GM20431 (cell line): ENCODE data around the gene CNR2.
"Not testable (repeated sequence)": the region's sequence is repeated elsewhere in the genome, so short reads cannot be mapped to it uniquely, and the experiment has no call there.

Experiments used
- in situ Hi-C: fragments of 300-500 bp; cut with MseI, MboI; formaldehyde crosslinking; loops from one replicate; pipeline ENCODE4 v1.15.0; 2020; ENCODE audit warnings: low sequenced_read_pairs; ENCODE audit not compliant: unreplicated experiment

CNR2 gene

DNA sequence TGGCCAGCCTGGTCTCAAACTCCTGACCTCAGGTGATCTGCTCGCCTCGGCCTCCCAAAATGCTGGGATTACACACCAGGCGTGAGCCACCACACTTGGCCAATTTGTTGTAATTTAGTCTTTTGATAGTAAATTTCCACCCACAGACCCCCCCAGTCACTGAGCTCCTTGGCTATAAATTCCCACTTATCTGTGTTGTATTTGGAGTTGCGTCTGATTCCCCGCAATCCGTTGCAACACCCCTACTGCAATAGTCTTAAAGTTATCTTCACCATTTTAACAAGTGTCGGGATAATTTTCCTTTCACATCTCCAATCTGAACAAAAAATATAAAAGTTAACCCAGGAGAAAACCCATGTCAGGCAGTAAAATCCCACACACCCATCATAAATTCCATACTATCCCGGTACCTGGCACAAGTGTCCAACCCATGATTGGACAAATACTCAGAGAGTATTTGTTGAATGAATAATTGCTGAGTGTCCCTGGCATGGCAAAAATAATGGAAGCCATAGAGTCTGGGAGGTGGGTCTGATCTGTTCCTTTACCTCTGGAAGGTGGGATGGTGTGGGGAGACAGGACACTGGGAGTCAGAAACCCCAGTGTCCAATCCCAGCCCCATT is 9.3 kb upstream of the CNR2 start:
- in situ Hi-C loops, result no loop called here

DNA sequence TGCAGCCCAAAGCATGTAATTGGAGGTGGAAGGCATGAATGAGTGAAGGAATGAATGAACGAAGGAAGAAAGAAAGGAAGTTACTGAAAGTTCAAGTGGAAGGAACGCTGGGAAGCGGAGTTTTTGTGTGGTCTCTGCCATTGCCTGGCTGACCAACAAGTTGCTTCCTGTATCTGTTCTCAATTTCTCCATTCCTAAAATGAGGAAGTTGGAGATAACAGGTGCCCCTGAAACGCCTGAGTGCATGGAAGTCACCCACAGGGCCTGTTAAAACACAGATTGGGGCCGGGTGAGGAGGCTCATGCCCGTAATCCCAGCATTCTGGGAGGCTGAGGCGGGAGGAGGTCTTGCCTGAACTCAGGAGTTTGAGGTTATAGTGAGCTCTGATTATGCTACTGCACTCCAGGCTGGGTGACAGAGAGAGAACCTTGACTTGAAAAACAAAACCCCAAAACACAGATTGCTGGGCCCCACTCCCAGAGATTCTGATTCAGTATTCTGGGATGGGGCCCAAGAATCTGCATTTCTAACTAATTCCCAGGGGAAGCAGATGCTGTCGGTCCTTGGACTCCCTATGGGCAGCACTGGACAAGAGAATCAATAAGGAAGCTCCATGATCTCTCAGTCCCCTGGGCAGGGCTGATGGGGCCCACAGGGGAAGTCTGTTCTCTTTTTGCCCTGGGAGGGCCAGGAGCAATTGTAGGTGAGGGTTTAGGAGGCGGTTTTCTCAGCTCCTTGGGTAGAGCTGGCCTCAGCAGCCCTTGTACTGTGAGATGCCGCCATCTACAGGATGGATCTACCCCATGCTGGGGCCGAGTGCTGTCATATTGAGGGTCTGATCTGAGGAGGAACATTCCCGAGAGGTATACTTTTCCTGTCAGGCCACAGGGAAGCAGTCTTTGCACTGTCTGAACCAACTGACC is 3.3 kb upstream of the CNR2 start:
- in situ Hi-C loops, result loop anchor here (10.0 kb wide), 1 partner anchor 112 kb away; the partner anchor contains the start of gene GALE

GRCh38 chr1:23915466-23915865 is 2.3 kb upstream of the CNR2 start:
- in situ Hi-C loops, result loop anchor here (10.0 kb wide), 1 partner anchor 111 kb away; the partner anchor contains the start of gene GALE

- in situ Hi-C loops, result loop anchor here (10.0 kb wide), 1 partner anchor 110 kb away; the partner anchor contains the start of gene GALE
These were observed 1.8 kb upstream of the CNR2 start for GRCh38 chr1:23914921-23915320.

DNA sequence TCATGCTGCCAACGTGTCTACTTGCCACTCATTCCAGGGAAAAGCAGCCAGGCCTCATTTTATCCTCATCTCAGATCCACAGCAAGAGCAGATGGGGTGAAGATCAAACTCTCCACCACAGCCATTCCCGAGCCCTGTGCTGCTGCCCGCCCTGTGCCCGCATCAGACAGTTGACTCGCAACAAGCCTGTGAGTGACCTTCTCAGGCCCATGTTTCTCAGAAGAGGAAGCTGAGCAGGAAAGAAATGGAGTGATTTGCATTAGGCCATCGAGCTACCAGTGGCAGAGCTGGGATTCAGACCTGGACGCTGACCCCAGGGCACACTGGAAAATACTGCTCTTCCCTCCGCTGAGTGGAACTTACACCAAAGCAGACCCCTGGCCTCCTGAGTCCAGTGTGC is 1.2 kb downstream of the CNR2 start:
- in situ Hi-C loops, result loop anchor here (10.0 kb wide), 1 partner anchor 107 kb away; the partner anchor contains the start of gene GALE

DNA sequence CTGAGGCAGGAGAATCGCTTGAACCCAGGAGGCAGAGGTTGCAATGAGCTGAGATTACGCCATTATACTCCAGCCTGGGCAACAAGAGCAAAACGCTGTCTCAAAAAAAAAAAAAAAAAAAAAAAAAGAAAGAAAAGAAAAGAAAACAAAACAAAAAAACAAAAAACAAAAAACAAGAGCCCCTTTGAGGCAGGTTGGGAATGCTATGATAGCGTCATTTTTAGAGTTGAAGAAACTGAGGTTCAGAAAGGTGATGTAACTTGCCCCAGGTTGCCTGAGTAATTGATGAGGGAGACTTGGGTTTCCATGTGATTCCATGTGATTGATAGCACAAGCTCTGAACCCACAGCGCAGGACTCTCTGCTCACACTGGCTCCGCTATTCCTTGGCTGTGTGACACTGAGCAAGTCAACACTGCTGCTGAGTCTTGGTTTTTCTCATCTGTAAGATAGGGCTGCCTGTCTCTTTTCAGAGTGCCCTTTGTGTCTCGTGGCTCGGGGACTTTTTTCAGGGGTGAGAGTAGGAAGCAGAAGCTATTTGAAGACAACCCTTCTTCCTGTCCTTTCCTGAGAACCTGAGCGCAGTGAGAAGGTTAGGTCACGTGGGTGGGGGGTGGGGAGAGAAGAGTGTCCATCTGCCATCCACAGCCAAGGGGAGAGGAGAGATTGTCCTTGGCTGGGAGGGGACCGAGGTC is 2.5 kb downstream of the CNR2 start:
- in situ Hi-C loops, result loop anchor here (10.0 kb wide), 1 partner anchor 106 kb away; the partner anchor contains the start of gene GALE

- in situ Hi-C loops, result loop anchor here (10.0 kb wide), 1 partner anchor 105 kb away; the partner anchor contains the start of gene GALE
These were observed 3.0 kb downstream of the CNR2 start for GRCh38 chr1:23910144-23910543.

- in situ Hi-C loops, result no loop called here
These were observed 3.8 kb downstream of the CNR2 start for GRCh38 chr1:23909412-23909811.

DNA sequence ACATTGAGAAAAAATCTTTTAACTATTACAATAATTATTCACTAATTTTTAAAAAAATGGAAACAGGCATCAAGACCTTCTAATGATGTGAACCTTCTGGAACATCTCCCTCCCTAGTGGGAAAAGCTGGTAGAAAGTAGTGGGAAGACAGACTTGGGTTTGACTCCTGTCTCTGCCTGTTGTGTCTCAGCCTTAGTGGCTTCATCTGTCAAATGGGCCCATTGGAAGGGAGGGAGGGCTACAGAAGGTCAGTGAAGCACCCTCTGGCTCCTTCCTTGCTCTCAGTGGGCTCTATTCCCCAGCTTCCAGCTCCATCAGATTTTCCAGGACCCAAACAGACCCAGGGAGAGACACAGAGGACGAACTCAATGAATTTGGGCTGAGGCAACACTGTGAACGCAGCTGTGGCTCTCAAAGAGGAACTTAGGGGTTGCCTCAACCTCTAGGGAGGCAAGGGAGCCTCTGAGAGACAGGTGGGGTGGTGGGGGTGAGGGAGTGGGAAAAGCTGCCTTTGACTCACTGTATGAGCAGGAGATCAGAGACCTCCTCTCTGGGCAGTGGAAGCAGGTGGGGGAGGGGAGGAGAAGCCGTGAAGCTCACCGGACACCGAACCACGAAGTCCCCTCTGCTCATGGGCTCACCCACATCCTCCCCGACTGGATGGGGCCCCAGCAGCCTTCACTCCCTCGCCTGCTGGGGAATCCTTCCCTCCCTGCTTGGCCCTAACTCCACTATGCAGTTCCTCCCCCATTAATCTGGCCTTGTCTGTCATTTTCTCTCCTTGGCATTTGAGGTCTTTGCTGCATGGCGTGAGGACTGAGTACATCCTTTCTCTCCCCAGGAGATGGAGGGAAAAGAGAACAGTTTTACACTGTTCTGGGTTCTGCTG is 4.5 kb downstream of the CNR2 start:
- in situ Hi-C loops, result no loop called here

DNA sequence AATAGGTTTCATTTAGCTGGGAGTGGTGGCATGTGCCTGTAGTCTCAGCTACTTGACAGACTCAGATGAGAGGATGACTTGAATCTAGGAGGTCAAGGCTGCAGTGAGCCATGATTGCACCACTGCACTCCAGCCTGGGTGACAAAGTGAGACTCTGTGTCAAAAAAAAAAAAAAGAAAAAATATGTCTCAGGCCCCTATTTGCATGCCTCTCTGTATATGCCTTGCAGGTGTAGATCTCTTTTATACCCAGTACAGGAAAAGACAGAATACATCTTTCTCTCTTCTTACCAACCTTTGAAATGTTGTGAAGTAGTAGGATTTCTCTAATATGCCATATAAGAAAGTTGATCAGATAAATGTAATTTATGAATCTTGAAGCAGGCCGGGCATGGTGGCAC is 6.4 kb downstream of the CNR2 start:
- in situ Hi-C loops, result no loop called here

DNA sequence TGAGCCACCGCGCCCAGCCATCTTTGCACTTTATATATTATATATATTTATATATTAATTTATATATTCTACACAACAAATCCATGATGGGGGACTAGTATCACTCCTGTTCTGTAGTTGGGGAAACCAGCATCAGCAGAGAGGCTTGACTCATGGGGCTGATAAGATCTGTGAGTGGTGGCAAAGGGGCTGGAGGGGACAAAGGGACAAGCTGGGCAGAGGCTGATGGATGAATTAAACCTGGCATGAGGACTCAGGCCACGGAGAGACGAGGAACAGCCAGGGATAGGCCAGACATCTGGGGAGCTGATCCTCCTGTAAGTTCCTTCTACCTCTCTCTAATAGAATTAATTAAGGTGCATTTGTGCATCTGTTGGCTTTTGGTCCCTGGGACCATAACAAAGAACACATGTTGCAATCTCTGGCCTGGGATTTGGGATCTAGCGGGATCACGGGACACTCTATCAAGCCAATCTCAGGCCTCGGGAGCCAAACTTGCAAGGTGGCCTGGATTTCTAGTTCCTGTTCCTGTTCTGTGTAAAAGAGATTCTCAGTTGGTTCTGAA is 7.6 kb downstream of the CNR2 start:
- in situ Hi-C loops, result no loop called here

GRCh38 chr1:23904748-23905357 is 8.3 kb downstream of the CNR2 start:
- in situ Hi-C loops, result no loop called here

DNA sequence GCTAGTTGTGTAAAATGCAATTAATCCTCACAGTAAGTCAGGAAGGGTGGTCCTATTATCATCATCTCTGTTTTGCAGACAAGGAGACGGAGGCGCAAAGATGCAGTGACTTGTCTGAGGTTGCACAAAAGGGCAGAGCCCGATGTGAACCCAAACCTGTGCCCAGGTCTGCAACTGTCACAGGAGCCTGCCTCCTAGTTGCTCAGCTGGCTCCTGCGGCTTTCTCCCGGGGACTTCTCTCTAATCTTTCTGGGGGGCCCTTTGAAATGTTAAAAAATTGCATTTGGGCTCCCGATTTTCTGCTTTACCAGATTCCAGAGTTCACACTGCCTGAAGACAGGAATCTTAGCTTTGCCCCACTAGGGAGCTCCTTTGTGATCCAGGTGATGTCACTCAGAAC is 9.4 kb downstream of the CNR2 start:
- in situ Hi-C loops, result no loop called here

DNA sequence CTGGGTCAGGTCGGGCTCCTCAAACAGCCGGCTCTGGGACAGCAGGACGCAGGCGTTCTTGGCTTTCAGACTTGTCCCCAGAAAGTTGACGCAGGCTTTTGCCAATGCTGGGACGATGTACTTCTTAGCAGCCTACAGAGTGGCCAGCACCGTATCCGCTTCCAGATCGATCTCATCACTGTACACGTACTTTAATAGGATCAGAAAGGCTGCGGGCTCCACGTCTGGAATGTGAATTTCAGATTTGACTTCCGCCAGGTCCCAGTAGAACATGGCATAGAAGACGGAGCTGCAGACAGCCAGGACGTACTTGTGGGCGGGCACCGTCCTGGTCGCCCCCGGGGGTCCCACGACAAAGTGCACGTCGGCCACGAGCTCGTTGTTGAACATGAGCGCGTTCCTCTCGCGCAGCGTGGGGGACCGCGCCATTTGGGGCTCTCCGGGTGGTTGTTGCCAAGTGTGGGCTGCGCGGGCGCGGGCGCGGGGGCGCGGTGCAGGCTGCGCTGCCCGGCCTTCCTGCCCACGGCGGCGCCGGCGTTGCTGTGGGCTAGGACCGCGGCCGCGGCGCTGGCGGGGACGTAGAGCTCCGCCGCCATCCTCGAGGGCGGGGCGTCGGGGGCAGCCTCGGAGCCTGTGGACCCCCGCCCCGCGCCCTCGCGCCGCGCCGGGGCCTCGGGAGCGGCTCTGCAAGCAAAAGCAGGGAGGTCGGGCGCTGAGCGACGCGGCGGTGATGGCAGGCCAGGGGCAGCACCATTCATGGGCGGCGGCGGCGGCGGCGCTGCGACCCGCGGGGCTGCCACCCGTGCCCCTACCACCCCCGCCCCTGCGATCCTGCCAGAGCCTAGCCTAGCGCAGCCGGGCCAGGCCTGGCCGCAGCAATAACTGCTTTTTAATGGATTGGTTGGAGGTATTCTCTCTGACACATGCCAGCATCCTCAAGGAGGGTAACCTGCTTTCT is 10.6 kb downstream of the CNR2 start:
- in situ Hi-C loops, result no loop called here

GRCh38 chr1:23900017-23900416 is 13.1 kb downstream of the CNR2 start:
- in situ Hi-C loops, result not testable (repeated sequence)

GRCh38 chr1:23899070-23899469 is 14.1 kb downstream of the CNR2 start:
- in situ Hi-C loops, result no loop called here

GRCh38 chr1:23897083-23897482 is 16.1 kb downstream of the CNR2 start:
- in situ Hi-C loops, result no loop called here

GRCh38 chr1:23896491-23896890 is 16.7 kb downstream of the CNR2 start:
- in situ Hi-C loops, result no loop called here
